HG03521 (cell line): ENCODE results near the gene UBAP1L.

ENCODE experiments used
- ATAC-seq: cut with Tn5 transposase; IDR thresholded peaks from one replicate; pipeline ENCODE4 v1.9.1; 2021; ENCODE audit warnings: mild to moderate bottlenecking, moderate library complexity; ENCODE audit not compliant: unreplicated experiment

UBAP1L gene

GRCh38 chr15:65067645-65068402 is 47.2 kb downstream of the UBAP1L start, which contains the start of gene RASL12:
TSS of gene RASL12 (minus strand) at chr15:65067991. CDS start at chr15:65067835, 156 bp downstream.
- ATAC-seq = no peak

GRCh38 chr15:65067317-65067644 is 47.7 kb downstream of the UBAP1L start:
- ATAC-seq = no peak

- no peak for ATAC-seq
Observed at GRCh38 chr15:65066635-65067316, 48.2 kb downstream of the UBAP1L start.

- ATAC-seq = no peak
Observed at GRCh38 chr15:65066001-65066634, 48.9 kb downstream of the UBAP1L start.

GRCh38 chr15:65062726-65063125 is 52.3 kb downstream of the UBAP1L start:
- ATAC-seq = no peak

- ATAC-seq = no peak
Observed at GRCh38 chr15:65062061-65062460, 52.9 kb downstream of the UBAP1L start.

GRCh38 chr15:65060641-65061397 is 54.2 kb downstream of the UBAP1L start:
- no peak for ATAC-seq

GRCh38 chr15:65059931-65060596 is 54.9 kb downstream of the UBAP1L start:
- no peak for ATAC-seq

- no peak for ATAC-seq
Observed at GRCh38 chr15:65059369-65059750, 55.6 kb downstream of the UBAP1L start.

- no peak for ATAC-seq
Observed at GRCh38 chr15:65058394-65059368, 56.3 kb downstream of the UBAP1L start.

GRCh38 chr15:65057549-65057940 is 57.5 kb downstream of the UBAP1L start:
- ATAC-seq = no peak

- ATAC-seq = no peak
Observed at GRCh38 chr15:65056868-65057548, 58.0 kb downstream of the UBAP1L start.

- no peak for ATAC-seq
Observed at GRCh38 chr15:65056106-65056505, 58.9 kb downstream of the UBAP1L start.

- ATAC-seq = no peak
Observed at GRCh38 chr15:65055201-65055870, 59.7 kb downstream of the UBAP1L start.

- no peak for ATAC-seq
Observed at GRCh38 chr15:65054333-65055200, 60.4 kb downstream of the UBAP1L start.

GRCh38 chr15:65052956-65053355 is 62.0 kb downstream of the UBAP1L start:
- no peak for ATAC-seq

- ATAC-seq = no peak
Observed at GRCh38 chr15:65051266-65051665, 63.7 kb downstream of the UBAP1L start.

GRCh38 chr15:65050270-65050669 is 64.7 kb downstream of the UBAP1L start:
- ATAC-seq = no peak
